HCT116 (cell line): ENCODE measurements around the gene SRCAP.

Experiments used
- CBX3 ChIP-seq: IDR thresholded peaks from 2 replicates; pipeline ENCODE4 v1.6.1; 2012; ENCODE audit warnings: low read depth
- EGR1 ChIP-seq: IDR thresholded peaks from 2 replicates; pipeline ENCODE4 v1.6.1; 2012; ENCODE audit warnings: low read depth
- EZH2 ChIP-seq: fragments of 200-600 bp; sonication (generic); IDR thresholded peaks from 2 replicates; pipeline ENCODE4 v1.6.1; 2017; ENCODE audit warnings: antibody characterized with exemption, mixed run types
- JUND ChIP-seq: IDR thresholded peaks from 2 replicates; pipeline ENCODE4 v1.6.1; 2012
- POLR2A ChIP-seq: IDR thresholded peaks from 2 replicates; pipeline ENCODE4 v1.7.0; 2011; ENCODE audit warnings: borderline replicate concordance; ENCODE audit not compliant: insufficient read depth, insufficient read length; ENCODE audit errors: extremely low read depth
- POLR2AphosphoS5 ChIP-seq: IDR thresholded peaks from 2 replicates; pipeline ENCODE4 v1.6.1; 2011; ENCODE audit warnings: mild to moderate bottlenecking, low read depth, low read length, moderate library complexity
- RAD21 ChIP-seq: IDR thresholded peaks from 2 replicates; pipeline ENCODE4 v1.6.1; 2012; ENCODE audit warnings: low read depth, mild to moderate bottlenecking
- SP1 ChIP-seq: IDR thresholded peaks from 2 replicates; pipeline ENCODE4 v1.6.1; 2012; ENCODE audit warnings: low read depth
- ZFX ChIP-seq: fragments of 450-650 bp; IDR thresholded peaks from 2 replicates; pipeline ENCODE4 v1.6.1; 2017
- ZNF274 ChIP-seq: fragments of 200-500 bp; sonication (Bioruptor generic); IDR thresholded peaks from 2 replicates; pipeline ENCODE4 v1.6.1; 2014; ENCODE audit warnings: mild to moderate bottlenecking, low read depth, low read length, inconsistent platforms
- TF ChIP-seq, protein P1 (sequence below): IDR thresholded peaks from 2 replicates; pipeline ENCODE4 v1.6.1; 2012
- TF ChIP-seq, protein P2 (sequence below), 3 experiments: fragments of 200-600 bp in 1 of 3; sonication (generic) in 1 of 3; IDR thresholded peaks in 2 of 3; conservative IDR thresholded peaks in 1 of 3; 2 replicates each; pipeline ENCODE4 v1.5.1; 2012 to 2017; ENCODE audit warnings: low read depth in 2 of 3, low read length in 2 of 3, antibody characterized with exemption in 1 of 3, borderline replicate concordance in 1 of 3, control low read depth in 1 of 3, mild to moderate bottlenecking in 1 of 3, mixed read lengths in 1 of 3, mixed run types in 1 of 3, moderate library complexity in 1 of 3; ENCODE audit not compliant: insufficient read depth in 1 of 3
- TF ChIP-seq, protein P3 (sequence below): IDR thresholded peaks from 2 replicates; pipeline ENCODE4 v1.6.1; 2011; ENCODE audit warnings: mild to moderate bottlenecking, low read length, moderate library complexity; ENCODE audit not compliant: insufficient replicate concordance; ENCODE audit errors: extremely low read depth

DNA sequence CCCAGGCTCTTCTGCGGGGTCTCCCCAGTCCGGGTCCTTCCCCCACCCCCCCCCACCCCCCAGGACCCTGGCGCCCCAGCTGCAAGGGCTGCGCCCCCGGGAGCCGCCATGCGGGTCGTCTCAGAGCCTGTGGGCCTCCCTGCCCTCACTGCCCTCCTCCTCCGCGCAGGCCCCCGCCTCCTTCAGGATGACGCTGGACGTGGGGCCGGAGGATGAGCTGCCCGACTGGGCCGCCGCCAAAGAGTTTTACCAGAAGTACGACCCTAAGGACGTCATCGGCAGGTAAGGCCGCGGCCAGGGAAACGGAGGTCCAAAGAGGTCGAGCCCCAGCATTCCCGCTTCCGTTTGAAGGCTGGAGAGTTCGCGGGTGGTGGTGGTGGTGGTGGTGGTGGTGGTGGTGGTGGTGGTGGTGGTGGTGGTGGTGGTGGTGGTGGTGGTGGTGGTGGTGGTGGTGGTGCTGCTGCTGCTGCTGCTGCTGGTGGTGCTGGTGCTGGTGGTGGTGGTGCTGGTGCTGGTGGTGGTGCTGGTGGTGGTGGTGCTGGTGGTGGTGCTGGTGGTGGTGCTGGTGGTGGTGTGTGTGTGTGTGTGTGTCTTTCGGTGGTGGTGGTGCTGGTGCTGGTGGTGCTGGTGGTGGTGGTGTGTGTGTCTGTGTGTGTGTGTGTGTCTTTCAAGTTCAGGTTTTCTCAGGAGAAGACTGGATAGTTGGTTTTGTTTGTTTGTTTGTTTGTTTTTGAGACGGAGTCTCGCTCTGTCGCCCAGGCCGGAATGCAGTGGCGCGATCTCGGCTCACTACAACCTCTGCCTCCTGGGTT is 49.9 kb downstream of the SRCAP start:
- TF ChIP-seq, protein P1, sequence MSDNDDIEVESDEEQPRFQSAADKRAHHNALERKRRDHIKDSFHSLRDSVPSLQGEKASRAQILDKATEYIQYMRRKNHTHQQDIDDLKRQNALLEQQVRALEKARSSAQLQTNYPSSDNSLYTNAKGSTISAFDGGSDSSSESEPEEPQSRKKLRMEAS, result no peak
- TF ChIP-seq EGR1 (no peak), CBX3 (no peak), EZH2 (no peak), ZFX (peak; percentile 41; the same call in 1 of the 2 replicates), POLR2A (no peak), POLR2AphosphoS5 (no peak), JUND (no peak), RAD21 (no peak), SP1 (no peak), ZNF274 (no peak)
- TF ChIP-seq, protein P2, sequence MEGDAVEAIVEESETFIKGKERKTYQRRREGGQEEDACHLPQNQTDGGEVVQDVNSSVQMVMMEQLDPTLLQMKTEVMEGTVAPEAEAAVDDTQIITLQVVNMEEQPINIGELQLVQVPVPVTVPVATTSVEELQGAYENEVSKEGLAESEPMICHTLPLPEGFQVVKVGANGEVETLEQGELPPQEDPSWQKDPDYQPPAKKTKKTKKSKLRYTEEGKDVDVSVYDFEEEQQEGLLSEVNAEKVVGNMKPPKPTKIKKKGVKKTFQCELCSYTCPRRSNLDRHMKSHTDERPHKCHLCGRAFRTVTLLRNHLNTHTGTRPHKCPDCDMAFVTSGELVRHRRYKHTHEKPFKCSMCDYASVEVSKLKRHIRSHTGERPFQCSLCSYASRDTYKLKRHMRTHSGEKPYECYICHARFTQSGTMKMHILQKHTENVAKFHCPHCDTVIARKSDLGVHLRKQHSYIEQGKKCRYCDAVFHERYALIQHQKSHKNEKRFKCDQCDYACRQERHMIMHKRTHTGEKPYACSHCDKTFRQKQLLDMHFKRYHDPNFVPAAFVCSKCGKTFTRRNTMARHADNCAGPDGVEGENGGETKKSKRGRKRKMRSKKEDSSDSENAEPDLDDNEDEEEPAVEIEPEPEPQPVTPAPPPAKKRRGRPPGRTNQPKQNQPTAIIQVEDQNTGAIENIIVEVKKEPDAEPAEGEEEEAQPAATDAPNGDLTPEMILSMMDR (IDR thresholded peaks at IDR 0.05 in 2 of 3, conservative IDR thresholded peaks at IDR 0.05 in 1 of 3; ENCODE audit: borderline replicate concordance in 1 of 3, insufficient read depth in 1 of 3, low read depth in 2 of 3, low read length in 2 of 3), result no peak
- TF ChIP-seq, protein P3, sequence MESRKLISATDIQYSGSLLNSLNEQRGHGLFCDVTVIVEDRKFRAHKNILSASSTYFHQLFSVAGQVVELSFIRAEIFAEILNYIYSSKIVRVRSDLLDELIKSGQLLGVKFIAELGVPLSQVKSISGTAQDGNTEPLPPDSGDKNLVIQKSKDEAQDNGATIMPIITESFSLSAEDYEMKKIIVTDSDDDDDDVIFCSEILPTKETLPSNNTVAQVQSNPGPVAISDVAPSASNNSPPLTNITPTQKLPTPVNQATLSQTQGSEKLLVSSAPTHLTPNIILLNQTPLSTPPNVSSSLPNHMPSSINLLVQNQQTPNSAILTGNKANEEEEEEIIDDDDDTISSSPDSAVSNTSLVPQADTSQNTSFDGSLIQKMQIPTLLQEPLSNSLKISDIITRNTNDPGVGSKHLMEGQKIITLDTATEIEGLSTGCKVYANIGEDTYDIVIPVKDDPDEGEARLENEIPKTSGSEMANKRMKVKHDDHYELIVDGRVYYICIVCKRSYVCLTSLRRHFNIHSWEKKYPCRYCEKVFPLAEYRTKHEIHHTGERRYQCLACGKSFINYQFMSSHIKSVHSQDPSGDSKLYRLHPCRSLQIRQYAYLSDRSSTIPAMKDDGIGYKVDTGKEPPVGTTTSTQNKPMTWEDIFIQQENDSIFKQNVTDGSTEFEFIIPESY, result no peak
